ENCODE results near the gene CYBC1.

CYBC1 gene

GRCh38 chr17:82444941-82445521 lies 5.5 kb downstream of the CYBC1 start:
- H3K36me3 ChIP-seq (ENCODE audit: insufficient read depth, low read length): peaks cover 63% of the 10 kb centered on the region
- peaks cover 55% of the 10 kb centered on the region for H4K20me1 ChIP-seq (ENCODE audit: insufficient read depth, low read length)
- no peak overlapping the region for H3K9ac ChIP-seq (ENCODE audit: low read depth, low read length)
- no peak overlapping the region for H2AFZ ChIP-seq (ENCODE audit: low read depth, low read length)
- no peak for ATAC-seq (ENCODE audit: insufficient read depth, low read depth)
- no peak for DNase-seq
- TF ChIP-seq CTCF (IDR thresholded peaks at IDR 0.05; ENCODE audit: borderline replicate concordance, extremely low read depth, low read length, poor library complexity, severe bottlenecking): no peak
- no peak for TF ChIP-seq EZH2 (IDR thresholded peaks at IDR 0.05; ENCODE audit: borderline replicate concordance, low read depth, low read length, severe bottlenecking)
- H3K27ac ChIP-seq (ENCODE audit: low read length): no peak overlapping the region
- no peaks in the 10 kb centered on the region for H3K27me3 ChIP-seq (ENCODE audit: insufficient read depth, low read length, poor library complexity)
- H3K4me3 ChIP-seq (ENCODE audit: low read depth in 1 of 2, low read length in 2 of 2): no peak overlapping the region
- H3K9me3 ChIP-seq (ENCODE audit: insufficient read depth, low read length, severe bottlenecking): no peaks in the 10 kb centered on the region
- no peak overlapping the region for H3K4me2 ChIP-seq (ENCODE audit: insufficient read depth, low read length)
- peaks cover 45% of the 10 kb centered on the region for H3K79me2 ChIP-seq (ENCODE audit: insufficient read depth, low read length)
- H3K4me1 ChIP-seq (ENCODE audit: insufficient read depth, low read length): peaks cover 23% of the 10 kb centered on the region

DNA sequence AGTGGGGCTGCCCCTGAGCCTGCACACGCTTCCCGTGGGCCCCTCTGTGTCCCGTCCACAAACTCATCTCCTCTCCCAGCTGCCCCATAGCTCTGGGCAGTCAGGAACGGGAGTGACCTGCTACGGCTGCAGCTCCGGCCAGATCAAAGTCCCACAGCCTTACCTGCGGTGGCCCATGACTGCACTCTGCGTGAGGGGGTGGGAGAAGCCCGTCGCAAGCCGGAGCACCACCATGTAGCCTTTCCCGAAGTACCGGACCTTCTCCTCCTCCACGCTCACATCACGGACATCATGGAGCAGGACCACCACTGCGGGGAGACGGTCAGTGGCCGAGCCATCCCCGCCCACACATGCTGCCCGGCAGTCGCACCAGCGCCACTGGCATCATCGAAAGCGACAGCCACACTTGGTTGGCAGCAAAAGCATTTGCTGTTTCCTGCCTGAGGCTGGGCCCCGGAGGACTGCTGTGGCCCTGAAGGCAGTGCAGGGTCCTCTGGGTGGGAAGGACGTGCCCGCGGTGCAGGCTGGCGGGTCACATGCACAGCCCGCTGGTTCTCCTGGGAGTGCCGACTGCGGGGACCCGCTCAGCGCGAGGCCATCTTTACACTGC lies 6.2 kb downstream of the CYBC1 start:
- H3K4me1 ChIP-seq (ENCODE audit: insufficient read depth, low read length): peaks cover 16% of the 10 kb centered on the region
- peaks cover 59% of the 10 kb centered on the region for H4K20me1 ChIP-seq (ENCODE audit: insufficient read depth, low read length)
- peaks cover 68% of the 10 kb centered on the region for H3K36me3 ChIP-seq (ENCODE audit: insufficient read depth, low read length)
- ATAC-seq (ENCODE audit: insufficient read depth, low read depth) (no peak), DNase-seq (no peak)
- no peak overlapping the region for H3K27ac ChIP-seq (ENCODE audit: low read length)
- no peak overlapping the region for H3K9ac ChIP-seq (ENCODE audit: low read depth, low read length)
- no peaks in the 10 kb centered on the region for H3K9me3 ChIP-seq (ENCODE audit: insufficient read depth, low read length, severe bottlenecking)
- H3K27me3 ChIP-seq (ENCODE audit: insufficient read depth, low read length, poor library complexity): no peaks in the 10 kb centered on the region
- H3K4me3 ChIP-seq (ENCODE audit: low read depth in 1 of 2, low read length in 2 of 2): no peak overlapping the region
- TF ChIP-seq CTCF (IDR thresholded peaks at IDR 0.05; ENCODE audit: borderline replicate concordance, extremely low read depth, low read length, poor library complexity, severe bottlenecking) (no peak), EZH2 (IDR thresholded peaks at IDR 0.05; ENCODE audit: borderline replicate concordance, low read depth, low read length, severe bottlenecking) (no peak)
- peaks cover 39% of the 10 kb centered on the region for H3K79me2 ChIP-seq (ENCODE audit: insufficient read depth, low read length)
- no peak overlapping the region for H2AFZ ChIP-seq (ENCODE audit: low read depth, low read length)
- no peak overlapping the region for H3K4me2 ChIP-seq (ENCODE audit: insufficient read depth, low read length)

- peaks cover 68% of the 10 kb centered on the region for H3K36me3 ChIP-seq (ENCODE audit: insufficient read depth, low read length)
- ATAC-seq (ENCODE audit: insufficient read depth, low read depth) (no peak), DNase-seq (no peak)
- H4K20me1 ChIP-seq (ENCODE audit: insufficient read depth, low read length): peaks cover 56% of the 10 kb centered on the region
- H3K27ac ChIP-seq (ENCODE audit: low read length): no peak overlapping the region
- no peak overlapping the region for H2AFZ ChIP-seq (ENCODE audit: low read depth, low read length)
- peaks cover 9% of the 10 kb centered on the region for H3K4me1 ChIP-seq (ENCODE audit: insufficient read depth, low read length)
- H3K9me3 ChIP-seq (ENCODE audit: insufficient read depth, low read length, severe bottlenecking): no peaks in the 10 kb centered on the region
- no peak overlapping the region for H3K9ac ChIP-seq (ENCODE audit: low read depth, low read length)
- peaks cover 32% of the 10 kb centered on the region for H3K79me2 ChIP-seq (ENCODE audit: insufficient read depth, low read length)
- TF ChIP-seq CTCF (IDR thresholded peaks at IDR 0.05; ENCODE audit: borderline replicate concordance, extremely low read depth, low read length, poor library complexity, severe bottlenecking) (no peak), EZH2 (IDR thresholded peaks at IDR 0.05; ENCODE audit: borderline replicate concordance, low read depth, low read length, severe bottlenecking) (no peak)
- H3K4me2 ChIP-seq (ENCODE audit: insufficient read depth, low read length): no peak overlapping the region
- no peaks in the 10 kb centered on the region for H3K27me3 ChIP-seq (ENCODE audit: insufficient read depth, low read length, poor library complexity)
- no peak overlapping the region for H3K4me3 ChIP-seq (ENCODE audit: low read depth in 1 of 2, low read length in 2 of 2)
These were observed 6.9 kb downstream of the CYBC1 start for GRCh38 chr17:82443465-82444283.
